ENCODE measurements around the gene POGLUT3. TPM values are rescaled to one million over a fixed set of nuclear protein-coding genes. Genes with fewer than 3 reads are reported as not detected.

POGLUT3 gene, protein sequence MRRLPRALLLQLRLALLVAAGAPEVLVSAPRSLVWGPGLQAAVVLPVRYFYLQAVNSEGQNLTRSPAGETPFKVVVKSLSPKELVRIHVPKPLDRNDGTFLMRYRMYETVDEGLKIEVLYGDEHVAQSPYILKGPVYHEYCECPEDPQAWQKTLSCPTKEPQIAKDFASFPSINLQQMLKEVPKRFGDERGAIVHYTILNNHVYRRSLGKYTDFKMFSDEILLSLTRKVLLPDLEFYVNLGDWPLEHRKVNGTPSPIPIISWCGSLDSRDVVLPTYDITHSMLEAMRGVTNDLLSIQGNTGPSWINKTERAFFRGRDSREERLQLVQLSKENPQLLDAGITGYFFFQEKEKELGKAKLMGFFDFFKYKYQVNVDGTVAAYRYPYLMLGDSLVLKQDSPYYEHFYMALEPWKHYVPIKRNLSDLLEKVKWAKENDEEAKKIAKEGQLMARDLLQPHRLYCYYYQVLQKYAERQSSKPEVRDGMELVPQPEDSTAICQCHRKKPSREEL
- 10 to 100 TPM; 19.8 to 47.1 (median 36.8) TPM for total RNA-seq

DNA sequence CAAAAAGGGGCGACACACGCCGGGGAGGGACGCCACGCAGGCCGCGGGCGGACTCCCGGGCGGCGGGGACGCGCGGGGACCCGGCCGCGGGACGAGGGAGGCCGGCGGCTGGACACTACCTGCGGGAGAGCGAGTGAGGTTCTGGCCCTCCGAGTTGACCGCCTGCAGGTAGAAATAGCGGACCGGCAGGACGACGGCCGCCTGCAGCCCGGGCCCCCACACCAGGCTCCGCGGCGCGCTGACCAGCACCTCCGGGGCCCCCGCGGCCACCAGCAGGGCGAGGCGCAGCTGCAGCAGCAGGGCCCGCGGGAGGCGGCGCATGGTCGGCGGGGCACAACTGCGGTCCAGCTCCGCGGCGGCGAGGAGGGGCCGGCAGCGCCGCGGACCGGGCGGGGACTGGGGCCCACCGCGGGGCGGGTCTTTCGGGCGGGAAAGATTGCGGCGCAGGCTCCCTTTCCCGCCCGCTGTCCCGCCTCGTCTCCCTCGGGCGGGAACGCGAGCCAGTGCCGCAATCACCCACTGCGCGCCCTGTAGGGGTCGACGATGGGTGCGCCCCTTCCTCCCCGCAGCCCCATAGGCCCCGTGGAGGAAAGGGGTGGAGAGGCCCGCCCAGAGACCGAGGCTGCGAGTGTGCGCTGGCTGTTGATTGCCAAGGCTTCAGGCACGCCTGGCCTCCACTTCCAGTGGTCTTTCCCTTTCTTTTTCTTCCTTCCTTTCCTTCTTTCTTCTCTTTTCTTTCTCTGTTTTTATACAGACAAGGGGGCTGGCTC is at the start of gene POGLUT3:
Gene POGLUT3, minus strand, starts transcription at position 339 of the 770 bp plus-strand sequence. Its CDS starts 18 bp downstream, at position 321.
- 0 to 1% methylated on average over 35 to 81 of the region's 84 CpGs for WGBS, 2 donors
- TF ChIP-seq EP300 (IDR thresholded peaks at IDR 0.05) (peak in 1 of 2 donors; percentile 38), POLR2A (IDR thresholded peaks at IDR 0.05) (peak in 1 of 2 donors; percentile 16)
- TF ChIP-seq, protein P1, sequence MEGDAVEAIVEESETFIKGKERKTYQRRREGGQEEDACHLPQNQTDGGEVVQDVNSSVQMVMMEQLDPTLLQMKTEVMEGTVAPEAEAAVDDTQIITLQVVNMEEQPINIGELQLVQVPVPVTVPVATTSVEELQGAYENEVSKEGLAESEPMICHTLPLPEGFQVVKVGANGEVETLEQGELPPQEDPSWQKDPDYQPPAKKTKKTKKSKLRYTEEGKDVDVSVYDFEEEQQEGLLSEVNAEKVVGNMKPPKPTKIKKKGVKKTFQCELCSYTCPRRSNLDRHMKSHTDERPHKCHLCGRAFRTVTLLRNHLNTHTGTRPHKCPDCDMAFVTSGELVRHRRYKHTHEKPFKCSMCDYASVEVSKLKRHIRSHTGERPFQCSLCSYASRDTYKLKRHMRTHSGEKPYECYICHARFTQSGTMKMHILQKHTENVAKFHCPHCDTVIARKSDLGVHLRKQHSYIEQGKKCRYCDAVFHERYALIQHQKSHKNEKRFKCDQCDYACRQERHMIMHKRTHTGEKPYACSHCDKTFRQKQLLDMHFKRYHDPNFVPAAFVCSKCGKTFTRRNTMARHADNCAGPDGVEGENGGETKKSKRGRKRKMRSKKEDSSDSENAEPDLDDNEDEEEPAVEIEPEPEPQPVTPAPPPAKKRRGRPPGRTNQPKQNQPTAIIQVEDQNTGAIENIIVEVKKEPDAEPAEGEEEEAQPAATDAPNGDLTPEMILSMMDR (IDR thresholded peaks at IDR 0.05), result peak in 2 of 5 experiments; percentile 9 to 16
- Histone ChIP-seq H3K36me3 (no peaks in the 10 kb centered on the region), H3K9me3 (no peaks in the 10 kb centered on the region), H3K27me3 (no peaks in the 10 kb centered on the region), H3K4me1 (peaks cover 0 to 18% (median 4%) of the 10 kb centered on the region in 4 donors), H3K4me3 (peak within 1 kb of the TSS; percentile 62 to 96 (median 82)), H3K27ac (peak within 1 kb of the TSS; percentile 91 to 98 (median 96))
- DNase-seq (ENCODE audit: low spot score in 2 of 2), result peak in 1 of 2 donors; percentile 29

GRCh38 chr11:108545909-108546501 is 47.8 kb upstream of the POGLUT3 start:
- DNase-seq (ENCODE audit: low spot score in 2 of 2), result no peak
- Histone ChIP-seq H3K27ac (no peak overlapping the region), H3K4me1 (no peaks in the 10 kb centered on the region), H3K27me3 (no peaks in the 10 kb centered on the region), H3K4me3 (no peak overlapping the region), H3K36me3 (no peaks in the 10 kb centered on the region), H3K9me3 (no peaks in the 10 kb centered on the region)
- TF ChIP-seq, protein P1 (IDR thresholded peaks at IDR 0.05), result no peak
- no peak for TF ChIP-seq POLR2A (IDR thresholded peaks at IDR 0.05)
- 72 to 80% methylated on average over 5 of the region's 5 CpGs for WGBS, 2 donors

- TF ChIP-seq EP300 (IDR thresholded peaks at IDR 0.05), result no peak
- no peak for TF ChIP-seq POLR2A (IDR thresholded peaks at IDR 0.05)
- TF ChIP-seq, protein P1 (IDR thresholded peaks at IDR 0.05), result no peak
- no peaks in the 10 kb centered on the region for H3K9me3 ChIP-seq
- DNase-seq (ENCODE audit: low spot score in 2 of 2), result no peak
- H3K27ac ChIP-seq, result no peak overlapping the region
- no peaks in the 10 kb centered on the region for H3K4me1 ChIP-seq
- H3K36me3 ChIP-seq, result no peaks in the 10 kb centered on the region
- no peak overlapping the region for H3K4me3 ChIP-seq
- 53 to 60% methylated on average over 5 of the region's 5 CpGs for WGBS, 2 donors
- H3K27me3 ChIP-seq, result no peaks in the 10 kb centered on the region
Measured at GRCh38 chr11:108543316-108543964, 45.3 kb upstream of the POGLUT3 start.

- no peak overlapping the region for H3K27ac ChIP-seq
- TF ChIP-seq POLR2A (IDR thresholded peaks at IDR 0.05), result no peak
- TF ChIP-seq EP300 (IDR thresholded peaks at IDR 0.05), result no peak
- TF ChIP-seq, protein P1 (IDR thresholded peaks at IDR 0.05), result no peak
Measured at GRCh38 chr11:108541531-108541930, 43.3 kb upstream of the POGLUT3 start.

More at GRCh38 chr11:108541531-108541930, 43.3 kb upstream of the POGLUT3 start:
- Histone ChIP-seq H3K9me3 (no peaks in the 10 kb centered on the region), H3K27me3 (no peaks in the 10 kb centered on the region), H3K36me3 (no peaks in the 10 kb centered on the region), H3K4me3 (no peak overlapping the region), H3K4me1 (no peaks in the 10 kb centered on the region)
- DNase-seq (ENCODE audit: low spot score in 2 of 2), result no peak

All from tibial nerve (tissue), 4 donors.